ENCODE data around the gene IMMP2L. TPM values are rescaled to one million over a fixed set of nuclear protein-coding genes. Genes with fewer than 3 reads are reported as not detected.
"Not testable (repeated sequence)": the region's sequence is repeated elsewhere in the genome, so short reads cannot be mapped to it uniquely, and the experiment has no call there.

The IMMP2L gene
- total RNA-seq, 4 donors from 2014 or later, result 2.6 to 69.1 (median 34.7) TPM

DNA sequence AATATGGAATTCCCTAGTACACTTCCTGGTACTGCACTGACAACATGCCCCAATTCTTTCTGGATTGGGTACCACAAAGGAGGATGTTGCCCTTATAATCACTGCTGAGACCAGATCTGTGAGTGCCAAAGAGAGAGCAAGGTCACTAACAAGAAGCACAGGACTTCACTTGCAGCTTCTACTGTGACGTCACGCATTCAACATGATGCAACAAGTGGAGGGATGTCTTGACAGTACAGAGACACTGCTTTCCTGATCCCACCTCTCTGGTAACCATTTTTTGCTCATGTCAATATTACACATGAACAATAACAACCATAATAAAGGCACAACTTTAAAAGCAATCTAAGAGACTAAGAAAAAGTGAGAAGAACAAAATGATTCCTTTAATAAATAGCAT lies 885.5 kb downstream of the IMMP2L start:
- no peak overlapping the region for H3K27ac ChIP-seq
- H3K4me1 ChIP-seq, result no peaks in the 10 kb centered on the region
- no peaks in the 10 kb centered on the region for H3K27me3 ChIP-seq
- TF ChIP-seq, protein P1, sequence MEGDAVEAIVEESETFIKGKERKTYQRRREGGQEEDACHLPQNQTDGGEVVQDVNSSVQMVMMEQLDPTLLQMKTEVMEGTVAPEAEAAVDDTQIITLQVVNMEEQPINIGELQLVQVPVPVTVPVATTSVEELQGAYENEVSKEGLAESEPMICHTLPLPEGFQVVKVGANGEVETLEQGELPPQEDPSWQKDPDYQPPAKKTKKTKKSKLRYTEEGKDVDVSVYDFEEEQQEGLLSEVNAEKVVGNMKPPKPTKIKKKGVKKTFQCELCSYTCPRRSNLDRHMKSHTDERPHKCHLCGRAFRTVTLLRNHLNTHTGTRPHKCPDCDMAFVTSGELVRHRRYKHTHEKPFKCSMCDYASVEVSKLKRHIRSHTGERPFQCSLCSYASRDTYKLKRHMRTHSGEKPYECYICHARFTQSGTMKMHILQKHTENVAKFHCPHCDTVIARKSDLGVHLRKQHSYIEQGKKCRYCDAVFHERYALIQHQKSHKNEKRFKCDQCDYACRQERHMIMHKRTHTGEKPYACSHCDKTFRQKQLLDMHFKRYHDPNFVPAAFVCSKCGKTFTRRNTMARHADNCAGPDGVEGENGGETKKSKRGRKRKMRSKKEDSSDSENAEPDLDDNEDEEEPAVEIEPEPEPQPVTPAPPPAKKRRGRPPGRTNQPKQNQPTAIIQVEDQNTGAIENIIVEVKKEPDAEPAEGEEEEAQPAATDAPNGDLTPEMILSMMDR (IDR thresholded peaks at IDR 0.05), result no peak
- no peak for TF ChIP-seq POLR2A (IDR thresholded peaks at IDR 0.05)
- H3K36me3 ChIP-seq, result no peaks in the 10 kb centered on the region
- no peak overlapping the region for H3K4me3 ChIP-seq
- intact Hi-C loops (cut with DNase I; ENCODE audit: low total_unique reads), result no loop called here
- no peak for DNase-seq
- H3K9me3 ChIP-seq, result no peaks in the 10 kb centered on the region

DNA sequence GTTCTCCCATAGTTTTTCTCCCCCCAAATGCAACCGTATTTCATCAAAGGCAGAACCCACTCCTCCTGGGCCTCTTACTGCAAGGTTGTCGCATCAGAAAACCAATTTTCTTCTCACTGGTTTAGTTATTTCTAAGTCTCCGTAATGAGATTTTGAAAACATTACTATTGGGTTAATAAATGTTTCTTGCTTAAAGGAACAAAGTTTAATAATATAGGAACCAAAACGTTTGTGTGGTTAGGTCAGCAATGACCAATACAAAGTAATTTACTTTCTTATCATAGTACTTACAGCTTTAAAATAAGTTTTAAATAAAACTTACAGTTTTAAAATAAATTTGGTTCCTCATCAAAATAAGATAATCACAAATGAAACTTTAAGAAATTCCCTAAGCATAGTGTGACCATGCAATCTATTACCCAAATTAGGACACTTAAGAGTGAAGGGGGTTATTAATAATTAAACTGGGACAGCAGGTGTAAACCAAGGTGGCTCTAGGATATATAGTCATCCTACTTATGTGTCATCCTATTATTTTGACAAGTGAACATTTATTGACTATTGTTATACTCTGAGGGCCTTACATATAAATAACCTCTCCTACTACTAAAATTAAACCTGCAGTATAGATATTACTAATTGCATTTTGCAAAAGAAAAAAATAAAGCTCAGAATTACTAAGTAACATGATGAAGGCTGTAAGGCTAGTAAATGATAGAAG lies 886.7 kb downstream of the IMMP2L start:
- TF ChIP-seq POLR2A (IDR thresholded peaks at IDR 0.05), result no peak
- TF ChIP-seq, protein P1 (IDR thresholded peaks at IDR 0.05), result no peak
- Histone ChIP-seq H3K27ac (no peak overlapping the region), H3K4me1 (no peaks in the 10 kb centered on the region), H3K4me3 (no peak overlapping the region), H3K36me3 (no peaks in the 10 kb centered on the region), H3K27me3 (no peaks in the 10 kb centered on the region), H3K9me3 (no peaks in the 10 kb centered on the region)
- DNase-seq, result no peak
- intact Hi-C loops (cut with DNase I; ENCODE audit: low total_unique reads), result no loop called here

DNA sequence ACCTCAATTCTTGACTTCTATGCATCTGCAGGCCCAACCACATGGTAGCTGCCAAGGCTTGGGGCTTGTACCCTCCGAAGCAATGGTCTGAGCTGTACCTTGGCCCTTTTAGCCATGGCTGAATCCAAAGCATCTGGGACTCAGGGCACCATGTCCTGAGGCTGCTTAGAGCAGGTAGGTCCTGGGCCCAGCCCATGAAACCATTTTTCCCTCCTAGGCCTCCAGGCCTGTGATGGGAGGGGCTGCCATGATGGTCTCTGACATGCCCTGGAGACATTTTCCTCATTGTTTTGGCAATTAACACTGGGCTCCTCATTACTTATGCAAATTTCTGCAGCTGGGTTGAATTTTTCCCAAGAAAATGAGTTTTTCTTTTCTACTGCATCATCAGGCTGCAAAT lies 889.1 kb downstream of the IMMP2L start:
- no peaks in the 10 kb centered on the region for H3K9me3 ChIP-seq
- H3K36me3 ChIP-seq, result no peaks in the 10 kb centered on the region
- H3K4me3 ChIP-seq, result no peak overlapping the region
- no peak for TF ChIP-seq POLR2A (IDR thresholded peaks at IDR 0.05)
- TF ChIP-seq, protein P1 (IDR thresholded peaks at IDR 0.05), result no peak
- intact Hi-C loops (cut with DNase I; ENCODE audit: low total_unique reads), result no loop called here
- no peaks in the 10 kb centered on the region for H3K27me3 ChIP-seq
- H3K27ac ChIP-seq, result no peak overlapping the region
- H3K4me1 ChIP-seq, result no peaks in the 10 kb centered on the region
- no peak for DNase-seq

DNA sequence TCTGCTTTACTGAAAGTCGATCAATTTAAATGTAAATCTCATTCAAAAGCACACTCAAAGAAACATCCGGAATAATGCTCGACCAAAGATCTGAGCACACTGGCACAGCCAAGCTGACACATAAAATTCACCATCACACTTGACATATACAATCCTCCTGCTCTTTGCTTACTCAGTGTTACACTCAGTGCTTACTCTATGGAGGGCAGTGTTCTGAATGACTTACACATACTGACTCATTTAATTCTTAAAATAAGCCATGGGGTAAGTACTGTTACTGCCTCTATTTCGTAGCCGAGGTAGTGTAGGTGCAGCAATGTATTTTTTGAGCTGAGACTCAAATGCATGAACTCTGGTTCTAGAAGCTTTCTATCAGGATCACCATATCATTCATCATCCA lies 892.9 kb downstream of the IMMP2L start:
- DNase-seq, result no peak
- TF ChIP-seq POLR2A (IDR thresholded peaks at IDR 0.05), result no peak
- TF ChIP-seq, protein P1 (IDR thresholded peaks at IDR 0.05), result no peak
- no peaks in the 10 kb centered on the region for H3K9me3 ChIP-seq
- intact Hi-C loops (cut with DNase I; ENCODE audit: low total_unique reads), result no loop called here
- H3K4me3 ChIP-seq, result no peak overlapping the region
- H3K27me3 ChIP-seq, result no peaks in the 10 kb centered on the region
- no peak overlapping the region for H3K27ac ChIP-seq
- no peaks in the 10 kb centered on the region for H3K36me3 ChIP-seq
- H3K4me1 ChIP-seq, result no peaks in the 10 kb centered on the region

DNA sequence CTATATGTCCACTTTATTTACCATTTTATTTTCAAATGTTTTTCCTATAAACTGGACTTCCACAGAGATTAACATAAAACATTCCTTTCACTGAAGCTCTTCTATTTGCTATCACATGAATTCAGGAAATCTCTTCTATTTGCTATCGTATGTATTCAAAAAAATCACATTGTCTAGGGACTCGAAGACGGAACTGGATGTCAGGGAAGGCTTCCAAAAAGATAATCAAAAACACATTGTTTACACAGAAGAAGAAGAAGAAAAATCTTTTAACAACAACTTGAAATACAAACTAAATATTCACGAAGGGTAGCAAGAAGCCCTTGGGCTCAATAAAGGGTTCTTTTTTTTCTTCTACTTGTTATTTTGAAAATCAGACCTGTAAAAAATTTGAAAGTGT lies 897.5 kb downstream of the IMMP2L start:
- Histone ChIP-seq H3K4me1 (no peaks in the 10 kb centered on the region), H3K9me3 (peaks cover 0 to 9% of the 10 kb centered on the region in 2 donors), H3K4me3 (no peak overlapping the region), H3K36me3 (no peaks in the 10 kb centered on the region), H3K27me3 (no peaks in the 10 kb centered on the region), H3K27ac (no peak overlapping the region)
- intact Hi-C loops (cut with DNase I; ENCODE audit: low total_unique reads), result no loop called here
- DNase-seq, result no peak
- TF ChIP-seq POLR2A (IDR thresholded peaks at IDR 0.05), result no peak
- TF ChIP-seq, protein P1 (IDR thresholded peaks at IDR 0.05), result no peak

DNA sequence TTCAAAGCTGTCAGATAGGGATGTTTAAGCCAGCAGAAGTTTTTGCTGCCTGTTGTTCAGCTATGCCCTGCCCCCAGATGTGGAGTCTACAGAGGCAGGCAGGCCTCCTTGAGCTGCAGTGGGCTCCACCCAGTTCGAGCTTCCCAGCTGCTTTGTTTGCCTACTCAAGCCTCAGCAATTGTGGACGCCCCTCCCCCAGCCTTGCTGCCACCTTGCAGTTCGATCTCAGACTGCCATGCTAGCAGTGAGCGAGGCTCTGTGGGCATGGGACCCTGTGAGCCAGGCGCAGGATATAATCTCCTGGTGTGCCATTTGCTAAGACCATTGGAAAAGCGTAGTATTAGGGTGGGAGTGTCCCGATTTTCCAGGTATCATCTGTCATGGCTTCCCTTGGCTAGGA lies 901.7 kb downstream of the IMMP2L start:
- H3K4me3 ChIP-seq; H3K4me1 ChIP-seq; H3K27me3 ChIP-seq; H3K27ac ChIP-seq; H3K36me3 ChIP-seq; intact Hi-C loops (cut with DNase I; ENCODE audit: low total_unique reads); DNase-seq: not testable (repeated sequence)
- H3K9me3 ChIP-seq, result peaks cover 0 to 22% of the 10 kb centered on the region in 2 donors

All from uterus (tissue), 4 donors.